ENCODE results near the gene RUFY3.
"Not testable (repeated sequence)": the region's sequence is repeated elsewhere in the genome, so short reads cannot be mapped to it uniquely, and the experiment has no call there.

Gene RUFY3

DNA sequence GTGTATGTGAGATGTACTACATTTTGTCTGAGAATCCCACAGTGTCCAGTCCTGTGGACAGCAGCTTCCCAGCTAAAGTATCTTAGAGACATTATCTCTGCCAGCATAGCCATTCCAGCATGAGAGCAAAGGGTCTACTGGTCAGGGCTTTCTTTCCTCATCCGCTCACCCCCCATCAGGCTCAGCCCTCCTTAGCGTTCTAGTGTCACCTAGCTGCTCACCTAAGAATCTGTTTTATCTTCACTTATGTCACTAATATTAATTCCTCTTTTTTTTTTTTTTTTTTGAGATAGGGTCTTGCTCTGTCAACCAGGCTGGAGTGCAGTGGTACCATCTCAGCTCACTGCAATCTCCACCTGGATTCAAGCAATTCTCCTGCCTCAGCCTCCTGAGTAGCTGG is 15.6 kb downstream of the RUFY3 start:
- DNase-seq (ENCODE audit: low read depth, low spot score): no peak

DNA sequence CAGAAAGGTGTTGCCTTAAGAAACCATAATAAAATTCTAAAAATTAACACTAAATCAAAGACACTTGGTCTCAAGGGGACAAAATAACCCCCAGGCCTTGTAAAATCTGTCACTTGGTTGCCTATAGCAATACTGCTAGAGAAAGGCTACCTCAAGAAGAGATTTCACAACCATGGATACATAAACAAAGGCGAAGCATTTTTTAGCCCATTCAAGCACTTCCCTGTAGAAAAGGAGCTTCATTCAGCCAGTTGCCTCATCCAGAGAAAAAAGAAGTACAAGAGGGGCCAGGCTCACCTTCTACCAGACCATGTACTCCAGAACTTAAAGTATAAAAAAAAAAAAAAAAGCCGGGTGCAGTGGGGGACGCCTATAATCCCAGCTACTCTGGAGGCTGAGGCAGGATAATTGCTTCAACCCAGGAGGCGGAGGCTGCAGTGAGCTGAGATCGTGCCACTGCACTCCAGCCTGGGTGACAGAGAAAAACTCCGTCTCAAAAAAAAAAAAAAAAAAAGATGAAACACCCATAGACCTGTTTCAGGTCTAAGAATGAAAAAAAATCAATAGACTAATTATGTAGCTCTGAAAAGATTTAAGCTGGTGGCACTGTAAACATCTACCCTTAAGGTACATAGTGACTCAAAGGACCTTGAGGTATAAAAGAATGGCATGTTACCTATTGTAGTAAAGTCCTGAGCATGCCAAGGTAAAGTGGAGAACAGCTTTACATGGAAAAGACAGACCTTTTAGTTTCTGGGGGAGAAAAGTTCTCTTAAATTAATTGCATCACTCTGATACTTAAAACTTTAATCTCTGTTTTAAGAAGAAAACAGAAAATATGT is 18.0 kb downstream of the RUFY3 start:
- DNase-seq (ENCODE audit: low read depth, low spot score): no peak

- no peak for DNase-seq (ENCODE audit: low read depth, low spot score)
These were observed 20.3 kb downstream of the RUFY3 start for GRCh38 chr4:70741867-70742658.

GRCh38 chr4:70743731-70744130 is 22.0 kb downstream of the RUFY3 start:
- DNase-seq (ENCODE audit: low read depth, low spot score): no peak

DNA sequence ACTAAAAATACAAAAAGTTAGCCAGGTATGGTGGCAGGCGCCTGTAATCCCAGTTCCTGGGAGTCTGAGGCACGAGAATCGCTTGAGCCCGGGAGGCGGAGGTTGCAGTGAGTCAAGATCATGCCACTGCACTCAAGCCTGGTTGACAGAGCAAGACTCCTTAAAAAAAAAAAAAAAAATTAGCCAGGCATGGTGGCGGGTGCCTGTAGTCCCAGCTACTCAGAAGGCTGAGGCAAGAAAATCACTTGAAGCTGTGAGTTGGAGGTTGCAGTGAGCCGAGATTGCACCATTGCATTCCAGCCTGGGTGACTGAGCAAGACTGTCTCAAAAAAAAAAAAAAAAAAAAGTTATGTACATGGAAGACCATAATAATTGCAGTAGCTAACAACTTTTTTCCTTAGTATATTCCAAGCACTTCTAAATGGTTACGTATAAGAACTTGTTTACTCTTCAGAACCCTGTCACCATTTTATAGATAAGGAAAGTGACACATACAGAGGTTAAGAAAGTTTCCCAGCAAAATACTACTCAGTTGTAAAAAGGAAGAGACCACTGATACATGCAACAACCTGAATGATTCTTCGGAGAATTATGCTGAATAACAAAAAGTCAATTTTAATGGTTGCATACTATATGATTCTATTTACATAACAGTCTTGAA is 24.5 kb downstream of the RUFY3 start:
- DNase-seq (ENCODE audit: low read depth, low spot score): no peak

- DNase-seq (ENCODE audit: low read depth, low spot score): no peak
These were observed 26.1 kb downstream of the RUFY3 start for GRCh38 chr4:70747874-70748273.

DNA sequence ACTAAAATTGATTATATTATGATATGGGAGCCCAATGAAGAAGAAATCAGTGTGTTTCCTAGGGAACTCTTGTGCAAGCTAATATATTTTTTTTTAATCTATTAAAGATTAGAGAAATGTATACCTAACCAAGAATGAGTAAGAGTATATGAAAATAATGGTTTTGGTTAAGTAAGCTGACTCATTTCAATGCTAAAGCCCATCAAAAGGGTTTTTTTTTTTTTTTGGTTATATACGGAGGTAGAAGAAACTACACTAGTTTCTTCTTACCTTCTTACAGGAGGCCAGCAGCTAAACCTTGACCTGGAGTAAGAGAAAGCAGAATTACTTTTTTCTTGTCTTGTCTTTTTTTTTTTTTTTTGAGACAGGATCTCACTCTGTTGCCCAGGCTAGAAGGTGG is 27.5 kb downstream of the RUFY3 start:
- no peak for DNase-seq (ENCODE audit: low read depth, low spot score)

DNA sequence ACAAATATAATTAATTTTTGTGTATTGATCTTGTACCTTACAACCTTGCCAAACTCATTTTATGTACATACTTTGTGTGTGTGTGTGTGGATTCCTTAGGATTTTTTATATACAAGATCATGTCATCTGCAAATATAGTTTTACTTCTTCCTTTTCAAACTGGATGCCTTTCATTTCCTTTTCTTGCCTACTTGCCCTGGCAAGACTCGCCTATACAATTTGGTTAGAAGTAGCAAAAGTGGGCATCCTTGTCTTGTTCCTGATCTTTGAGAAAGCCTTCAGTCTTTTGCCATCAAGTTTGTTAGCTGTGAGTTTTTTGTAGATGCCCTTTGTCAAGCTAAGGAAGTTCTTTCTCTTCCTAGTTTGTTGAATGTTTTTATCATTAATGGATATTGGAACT is 30.5 kb downstream of the RUFY3 start:
- no peak for DNase-seq (ENCODE audit: low read depth, low spot score)

- no peak for DNase-seq (ENCODE audit: low read depth, low spot score)
These were observed 31.9 kb downstream of the RUFY3 start for GRCh38 chr4:70753630-70754029.

GRCh38 chr4:70754470-70754869 is 32.7 kb downstream of the RUFY3 start:
- no peak for DNase-seq (ENCODE audit: low read depth, low spot score)

- no peak for DNase-seq (ENCODE audit: low read depth, low spot score)
These were observed 33.4 kb downstream of the RUFY3 start for GRCh38 chr4:70754990-70755688.

- no peak for DNase-seq (ENCODE audit: low read depth, low spot score)
These were observed 37.4 kb downstream of the RUFY3 start for GRCh38 chr4:70759126-70759525.

GRCh38 chr4:70759627-70760026 is 37.9 kb downstream of the RUFY3 start:
- DNase-seq (ENCODE audit: low read depth, low spot score): no peak

GRCh38 chr4:70760662-70761061 is 38.9 kb downstream of the RUFY3 start:
- DNase-seq (ENCODE audit: low read depth, low spot score): no peak

DNA sequence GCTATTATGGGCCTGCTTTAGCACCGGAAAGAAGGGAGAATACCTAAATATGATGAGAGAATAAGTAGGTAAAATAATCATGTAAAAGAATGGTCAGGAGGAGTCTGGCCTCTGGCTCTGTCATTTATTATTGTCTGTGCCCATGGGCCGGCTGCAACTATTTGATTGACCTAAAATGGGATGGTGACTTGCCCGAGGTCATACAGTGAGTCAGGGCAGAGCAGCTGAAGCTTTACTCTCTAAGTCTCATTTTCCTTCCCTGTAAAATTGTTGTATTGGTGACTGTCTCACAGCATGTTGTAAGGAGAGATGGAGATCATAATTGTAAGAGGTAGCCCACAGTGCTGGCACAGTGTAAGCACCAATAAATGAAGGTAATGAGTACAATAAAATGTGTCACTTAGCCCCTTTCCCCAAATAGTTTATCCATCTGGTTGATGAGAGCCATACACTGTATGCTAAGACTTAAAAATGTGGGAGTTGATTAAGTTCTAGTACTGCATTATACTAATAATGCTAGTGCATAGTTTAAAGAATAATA is 39.6 kb downstream of the RUFY3 start:
- no peak for DNase-seq (ENCODE audit: low read depth, low spot score)

DNA sequence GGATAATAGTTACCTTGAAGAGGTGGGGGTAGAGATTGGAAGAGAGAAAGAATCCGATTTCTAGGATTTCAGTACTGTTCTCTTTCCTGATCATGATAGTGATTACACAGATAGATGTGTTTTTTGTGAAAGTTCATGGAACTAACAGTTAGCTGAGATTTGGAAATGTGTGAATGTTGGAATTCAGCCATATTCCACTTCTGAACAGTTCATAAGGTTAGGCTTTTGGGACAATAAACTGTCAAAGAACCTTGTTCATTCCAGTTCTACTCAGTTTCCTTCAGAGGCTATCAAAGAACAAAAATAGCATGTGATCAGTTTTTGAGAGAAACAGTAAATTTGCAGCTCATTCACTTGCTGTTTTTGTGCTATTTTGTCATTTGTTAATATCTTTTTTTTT is 43.6 kb downstream of the RUFY3 start:
- no peak for DNase-seq (ENCODE audit: low read depth, low spot score)

- no peak for DNase-seq (ENCODE audit: low read depth, low spot score)
These were observed 46.7 kb downstream of the RUFY3 start for GRCh38 chr4:70768301-70768948.

DNA sequence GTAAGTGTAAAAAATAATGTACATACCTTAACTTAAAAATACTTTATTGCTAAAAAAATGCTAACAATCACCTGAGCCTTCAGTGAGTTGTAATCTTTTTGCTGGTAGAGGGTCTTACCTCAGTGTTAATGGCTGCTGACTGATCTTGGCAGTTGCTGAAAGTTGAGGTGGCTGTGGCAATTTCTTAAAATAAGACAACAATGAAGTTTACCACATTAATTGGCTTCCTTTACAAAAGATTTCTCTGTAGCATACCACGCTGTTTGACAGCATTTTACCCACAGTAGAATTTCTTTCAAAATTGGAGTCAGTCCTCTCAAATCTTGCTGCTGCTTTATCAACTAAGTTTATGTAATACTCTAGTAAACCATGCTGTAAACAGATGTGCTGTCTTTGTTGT is 47.6 kb downstream of the RUFY3 start:
- not testable (repeated sequence) for DNase-seq (ENCODE audit: low read depth, low spot score)

DNA sequence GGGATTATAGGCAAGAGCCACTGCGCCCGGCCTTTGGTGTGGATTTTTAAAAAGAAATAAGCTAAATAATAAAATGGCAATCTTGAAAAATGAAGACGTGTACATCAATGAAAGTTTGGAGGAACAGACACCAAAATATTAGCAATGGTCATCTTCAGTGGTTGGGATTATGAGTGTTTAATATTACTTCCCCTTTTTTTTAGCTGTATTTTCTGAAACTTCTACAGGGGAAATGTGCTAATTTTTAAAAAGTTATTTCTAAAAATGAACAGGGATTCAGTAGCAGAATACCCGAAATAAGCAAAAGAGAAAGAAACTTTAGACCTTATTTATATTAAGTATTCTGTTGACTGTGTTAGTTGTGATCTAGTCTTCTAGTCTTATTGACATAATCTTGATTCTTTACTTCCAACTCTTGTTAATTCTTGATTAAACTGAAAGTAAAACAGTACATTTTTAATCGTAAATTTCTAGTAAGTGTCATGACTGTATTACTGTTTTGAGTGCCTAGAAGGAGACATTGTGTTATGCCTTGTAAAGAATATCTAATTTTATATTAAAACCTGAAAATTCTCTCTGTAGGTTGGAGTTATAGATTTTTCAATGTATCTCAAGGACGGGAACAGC is 51.3 kb downstream of the RUFY3 start:
- DNase-seq (ENCODE audit: low read depth, low spot score): no peak

DNA sequence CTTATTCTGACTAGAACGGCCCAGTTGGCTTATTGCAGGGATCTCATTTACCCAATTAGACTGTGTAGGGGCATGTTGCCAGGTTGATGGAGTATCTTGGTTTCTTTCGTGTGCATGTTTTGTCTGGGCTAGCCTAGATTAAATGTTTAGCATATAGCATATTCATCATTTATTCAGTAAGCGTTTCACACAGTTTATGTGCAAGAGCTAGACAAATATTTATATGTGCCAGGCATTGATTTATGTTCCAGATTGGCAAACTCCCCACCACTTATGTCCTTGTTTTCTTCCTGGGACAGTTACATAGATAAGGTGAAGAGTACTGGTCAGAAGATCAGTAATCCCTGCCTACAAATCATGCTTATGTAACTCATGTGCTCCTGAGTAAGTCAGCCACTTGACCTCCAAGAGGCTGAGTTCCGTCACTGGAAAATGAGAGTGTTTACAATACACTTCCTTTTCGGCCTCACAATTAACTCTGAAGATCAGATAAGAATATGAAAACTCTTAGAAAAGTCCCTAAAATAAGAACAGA is 57.2 kb downstream of the RUFY3 start:
- DNase-seq (ENCODE audit: low read depth, low spot score): no peak

All from smooth muscle cell of the brain vasculature (primary cell).